Activated T-helper 9 cell treated with anti-CD3 and anti-CD28 coated beads, Interleukin-2, amount 50 U/mL, for 16 hours (primary cell): ENCODE results near the gene CDH15.
"Not testable (repeated sequence)": the region's sequence is repeated elsewhere in the genome, so short reads cannot be mapped to it uniquely, and the experiment has no call there.

Experiments used
- DNase-seq: peaks from one replicate; pipeline ENCODE4 v3.0.0-alpha.2; 2020; ENCODE audit warnings: low read depth

Gene CDH15

DNA sequence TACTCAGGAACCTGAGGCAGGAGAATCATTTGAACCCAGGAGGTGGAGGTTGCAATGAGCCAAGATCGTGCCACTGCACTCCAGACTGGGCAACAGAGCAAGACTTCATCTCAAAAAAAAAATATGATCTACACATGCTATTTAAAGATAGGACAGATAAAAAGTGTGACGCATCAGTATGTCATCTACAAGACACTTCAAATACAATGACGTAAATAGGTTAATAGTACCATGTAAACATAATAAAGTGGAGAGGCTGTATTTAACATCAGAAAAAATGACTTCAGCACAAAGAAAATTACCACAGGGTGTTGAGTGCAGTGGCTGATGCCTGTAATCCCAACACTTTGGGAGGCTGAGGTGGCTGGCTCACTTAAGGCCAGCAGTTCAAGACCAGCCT lies 66.2 kb downstream of the CDH15 start:
- DNase-seq: no peak

- DNase-seq: peak; percentile 70
Measured at GRCh38 chr16:89241187-89242007, 69.8 kb downstream of the CDH15 start.

GRCh38 chr16:89242795-89243200 lies 71.2 kb downstream of the CDH15 start:
- no peak for DNase-seq

DNA sequence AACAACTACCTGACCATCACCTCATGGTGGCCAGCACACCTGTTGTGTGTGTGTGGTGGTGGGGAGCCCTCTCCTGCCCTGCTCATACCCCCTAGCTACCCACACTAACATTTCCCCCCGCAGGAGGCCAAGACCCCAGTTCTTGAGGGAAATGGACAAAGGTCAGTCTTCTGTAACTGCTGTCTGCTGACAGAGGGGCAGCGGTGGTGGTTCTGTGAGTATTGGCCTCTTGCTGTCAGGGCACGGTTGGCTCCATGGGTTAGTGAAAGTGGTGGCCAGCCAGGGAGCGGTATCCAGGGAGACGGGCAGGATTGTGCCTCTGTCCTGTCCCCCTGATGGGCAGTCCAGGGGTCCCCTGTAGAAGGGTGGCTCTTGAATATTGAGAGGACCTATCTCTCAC lies 72.1 kb downstream of the CDH15 start:
- DNase-seq: no peak

GRCh38 chr16:89244264-89244663 lies 72.7 kb downstream of the CDH15 start:
- DNase-seq: not testable (repeated sequence)

DNA sequence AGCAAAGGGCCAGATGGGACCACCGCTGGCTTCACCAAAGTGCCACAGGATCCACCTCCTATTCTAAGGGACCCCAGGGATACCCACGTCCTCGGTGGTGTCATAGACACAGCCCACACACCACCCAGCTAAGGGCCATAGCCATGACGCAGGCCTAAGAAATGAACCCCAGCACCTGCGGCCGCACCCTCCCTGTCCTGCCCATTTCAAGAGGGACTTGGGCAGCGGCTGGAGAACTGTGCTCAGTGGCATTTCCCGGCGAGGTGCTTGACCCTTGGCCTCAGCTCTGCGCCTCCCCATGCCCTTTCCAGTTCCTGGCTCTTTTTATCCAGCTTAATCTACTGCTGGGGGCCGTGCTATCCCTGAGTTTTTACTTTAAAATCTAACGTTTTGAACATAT lies 73.2 kb downstream of the CDH15 start:
- DNase-seq: no peak
